ENCODE measurements around the gene TMEM63B. TPM values are rescaled to one million over a fixed set of nuclear protein-coding genes. Genes with fewer than 3 reads are reported as not detected.

Gene TMEM63B
- total RNA-seq, 1 experiment from 2014 or later: 22.6 TPM

DNA sequence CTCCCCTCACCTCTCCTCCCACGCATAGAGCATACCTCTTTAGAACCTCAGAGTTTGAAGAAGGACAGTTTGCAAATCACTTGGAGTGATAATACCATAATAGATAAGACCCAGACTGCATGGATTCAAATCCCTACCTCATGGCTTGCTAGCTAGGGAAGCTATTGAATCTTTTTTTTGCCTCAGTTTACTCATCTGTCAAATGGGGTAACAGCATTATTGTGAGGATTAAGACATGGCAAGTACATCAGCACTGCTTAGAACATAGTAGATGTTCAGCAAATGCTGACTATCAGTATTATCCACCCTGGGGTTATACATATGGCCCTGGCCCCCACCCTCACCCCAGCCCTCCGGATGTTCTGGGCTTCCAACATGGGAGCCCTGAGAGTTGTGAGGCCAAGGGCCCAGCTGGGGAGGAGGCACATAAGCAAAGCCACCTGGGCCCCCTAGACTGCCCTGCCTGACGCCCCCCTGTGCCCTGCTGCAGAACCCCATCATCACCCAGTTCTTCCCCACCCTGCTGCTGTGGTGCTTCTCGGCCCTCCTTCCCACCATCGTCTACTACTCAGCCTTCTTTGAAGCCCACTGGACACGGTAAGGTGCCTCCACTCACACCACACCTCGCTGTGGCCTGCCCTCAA, 22.1 kb downstream of the TMEM63B start:
- intact Hi-C loops (cut with micrococcal nuclease): no loop called here
- peaks cover 33% of the 10 kb centered on the region for H3K36me3 Mint-ChIP-seq (ENCODE audit: insufficient read depth, unreplicated experiment)
- CTCF ChIA-PET: interaction anchor here (0.6 to 1.6 kb wide), 7 partner anchors 12 to 307 kb away, joined by 3 to 6 read pairs (median 4); partner anchors contain the start of gene SLC35B2

DNA sequence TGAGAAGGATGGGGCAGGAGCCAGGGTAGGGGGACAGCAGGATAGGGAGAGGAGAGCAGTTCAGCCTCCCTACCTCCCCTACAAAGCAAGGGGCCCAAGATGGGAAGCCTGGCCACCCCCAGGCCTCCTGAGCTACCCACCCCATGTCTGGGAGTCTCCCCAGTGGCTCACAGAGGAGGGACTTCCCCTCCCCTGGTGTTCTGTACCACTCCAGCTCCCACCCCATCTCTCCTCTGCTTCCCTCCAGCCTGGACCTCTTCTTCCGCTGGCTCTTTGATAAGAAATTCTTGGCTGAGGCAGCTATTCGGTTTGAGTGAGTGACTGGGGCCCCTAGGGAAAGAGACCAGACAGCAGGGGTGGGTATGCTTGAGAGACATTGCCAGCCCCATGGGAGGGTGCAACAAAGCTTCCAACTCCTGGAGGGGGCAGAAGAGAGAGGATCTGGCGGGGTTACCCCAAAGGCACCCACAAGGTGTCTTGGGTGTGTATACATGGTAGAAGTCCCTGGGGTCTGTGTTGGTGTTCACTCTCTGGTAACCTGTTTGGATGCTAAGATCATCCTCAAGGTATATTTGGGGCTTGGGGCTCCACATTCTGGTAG, 23.1 kb downstream of the TMEM63B start:
- H3K9me3 Mint-ChIP-seq (ENCODE audit: unreplicated experiment): no peaks in the 10 kb centered on the region
- H3K36me3 Mint-ChIP-seq (ENCODE audit: insufficient read depth, unreplicated experiment): peaks cover 36% of the 10 kb centered on the region
- no peak overlapping the region for H3K4me3 Mint-ChIP-seq (ENCODE audit: unreplicated experiment)
- no peaks in the 10 kb centered on the region for H3K4me1 Mint-ChIP-seq (ENCODE audit: insufficient read depth, unreplicated experiment)
- H3K27ac Mint-ChIP-seq (ENCODE audit: low read depth, unreplicated experiment): no peak overlapping the region
- POLR2A ChIA-PET: interaction anchor here (0.6 to 0.7 kb wide), 2 partner anchors 12 to 32 kb away, joined by 3 read pairs; no protein-coding TSS in a partner anchor
- no TSS peak for BruUV-seq (replicated peaks)
- no peak for DNase-seq (ENCODE audit: unreplicated experiment)
- TF ChIP-seq CTCF (IDR thresholded peaks at IDR 0.05; ENCODE audit: unreplicated experiment): no peak
- CTCF ChIA-PET: interaction anchor here (0.7 to 1.7 kb wide), 11 partner anchors 11 to 107 kb away, joined by 3 to 6 read pairs (median 4); partner anchors contain the start of gene SLC35B2
- intact Hi-C loops (cut with micrococcal nuclease): no loop called here
- no peaks in the 10 kb centered on the region for H3K27me3 Mint-ChIP-seq (ENCODE audit: insufficient read depth, unreplicated experiment)

More for the DNA sequence above, 22.1 kb downstream of the TMEM63B start:
- POLR2A ChIA-PET: interaction anchor here (0.7 kb wide), 1 partner anchor 13 kb away, joined by 3 read pairs; no protein-coding TSS in a partner anchor
- H3K9me3 Mint-ChIP-seq (ENCODE audit: unreplicated experiment): no peaks in the 10 kb centered on the region
- H3K27ac Mint-ChIP-seq (ENCODE audit: low read depth, unreplicated experiment): no peak overlapping the region
- H3K27me3 Mint-ChIP-seq (ENCODE audit: insufficient read depth, unreplicated experiment): no peaks in the 10 kb centered on the region
- H3K4me3 Mint-ChIP-seq (ENCODE audit: unreplicated experiment): no peak overlapping the region
- no peaks in the 10 kb centered on the region for H3K4me1 Mint-ChIP-seq (ENCODE audit: insufficient read depth, unreplicated experiment)
- BruUV-seq (replicated peaks): no TSS peak
- TF ChIP-seq CTCF (IDR thresholded peaks at IDR 0.05; ENCODE audit: unreplicated experiment): no peak
- DNase-seq (ENCODE audit: unreplicated experiment): no peak

DNA sequence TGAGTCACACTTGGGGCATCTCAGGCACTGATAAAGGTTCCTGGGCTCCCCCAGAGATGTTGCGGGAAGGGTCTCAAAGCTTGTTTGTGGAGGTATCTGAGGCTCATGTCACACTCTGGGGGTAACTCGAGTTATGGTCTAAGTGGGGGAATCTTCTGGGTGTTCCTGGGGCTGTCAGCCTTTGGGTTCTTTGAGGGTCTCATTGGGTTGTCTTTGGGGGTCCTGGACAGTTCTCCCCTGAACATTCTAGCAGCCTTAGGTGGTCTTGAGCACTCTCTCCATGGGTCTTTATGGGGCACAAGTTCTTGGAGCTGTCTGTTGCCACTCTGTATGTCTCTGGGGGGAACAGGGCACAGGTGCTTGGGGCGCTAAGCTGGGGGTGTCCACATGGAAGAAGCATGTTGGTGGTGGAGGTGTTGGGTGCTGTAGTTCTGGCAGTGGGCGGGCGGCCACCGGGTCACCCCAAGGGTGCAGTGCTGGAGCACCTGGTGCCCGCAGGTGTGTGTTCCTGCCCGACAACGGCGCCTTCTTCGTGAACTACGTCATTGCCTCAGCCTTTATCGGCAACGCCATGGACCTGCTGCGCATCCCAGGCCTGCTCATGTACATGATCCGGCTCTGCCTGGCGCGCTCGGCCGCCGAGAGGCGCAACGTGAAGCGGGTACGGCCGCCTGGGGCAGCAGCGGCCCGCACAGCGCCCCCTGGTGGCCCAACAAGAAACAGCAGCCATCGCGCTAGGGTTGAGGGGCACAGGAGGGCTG, 24.2 kb downstream of the TMEM63B start:
- CTCF ChIA-PET: interaction anchor here (0.6 to 1.7 kb wide), 16 partner anchors 11 to 926 kb away, joined by 3 to 10 read pairs (median 4); partner anchors contain the start of genes MRPL14 and TMEM63B
- H3K9me3 Mint-ChIP-seq (ENCODE audit: unreplicated experiment): no peaks in the 10 kb centered on the region
- peak; percentile 61 for DNase-seq (ENCODE audit: unreplicated experiment)

More for the DNA sequence above, 24.2 kb downstream of the TMEM63B start:
- BruUV-seq (replicated peaks): no TSS peak
- Mint-ChIP-seq H3K27ac (ENCODE audit: low read depth, unreplicated experiment) (no peak overlapping the region), H3K27me3 (ENCODE audit: insufficient read depth, unreplicated experiment) (no peaks in the 10 kb centered on the region), H3K4me1 (ENCODE audit: insufficient read depth, unreplicated experiment) (no peaks in the 10 kb centered on the region), H3K4me3 (ENCODE audit: unreplicated experiment) (no peak overlapping the region), H3K36me3 (ENCODE audit: insufficient read depth, unreplicated experiment) (peaks cover 31% of the 10 kb centered on the region)
- POLR2A ChIA-PET: interaction anchor here (0.8 to 0.9 kb wide), 2 partner anchors 11 to 54 kb away, joined by 3 to 4 read pairs; no protein-coding TSS in a partner anchor
- intact Hi-C loops (cut with micrococcal nuclease): loop anchor here (1.0 kb wide), 2 partner anchors 51 to 55 kb away; no protein-coding TSS in a partner anchor
- TF ChIP-seq CTCF (IDR thresholded peaks at IDR 0.05; ENCODE audit: unreplicated experiment): peak; percentile 98

Data from MCF 10A (cell line).